OCI-LY1 (cell line): ENCODE data around the gene MELTF.

Experiments used
- EZH2 ChIP-seq: fragments of 200-600 bp; sonication (generic), shearing (Covaris generic); IDR thresholded peaks from 2 replicates; pipeline ENCODE4 v1.8.0; 2017; ENCODE audit warnings: borderline replicate concordance, mixed run types, mild to moderate bottlenecking, antibody characterized with exemption, low read length, moderate library complexity, mixed read lengths
- TF ChIP-seq, protein P1 (sequence below): fragments of 200-600 bp; sonication (generic), shearing (Covaris generic); IDR thresholded peaks from 2 replicates; pipeline ENCODE4 v1.5.1; 2017; ENCODE audit warnings: mild to moderate bottlenecking, antibody characterized with exemption, low read length, moderate library complexity, mixed read lengths

DNA sequence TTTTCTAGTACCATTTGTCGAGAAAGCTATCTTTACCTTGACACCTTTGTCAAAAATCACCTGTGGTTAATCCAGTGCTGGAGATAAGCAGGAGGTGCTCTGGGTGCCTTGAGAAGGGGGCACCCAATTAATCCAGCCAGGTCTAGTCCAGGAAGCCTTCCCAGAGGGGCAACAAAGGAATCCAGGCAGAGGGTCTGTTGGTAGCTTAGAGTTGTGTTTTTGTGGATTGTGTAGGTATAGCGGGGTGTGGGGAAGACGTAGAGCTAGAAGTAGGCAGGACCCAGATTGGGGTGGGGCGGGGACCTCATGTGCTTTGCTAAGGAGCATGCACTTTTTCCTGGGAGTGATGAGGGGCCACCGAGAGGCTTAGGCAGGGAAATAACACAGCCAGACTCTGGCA, 55.0 kb downstream of the MELTF start:
- TF ChIP-seq, protein P1, sequence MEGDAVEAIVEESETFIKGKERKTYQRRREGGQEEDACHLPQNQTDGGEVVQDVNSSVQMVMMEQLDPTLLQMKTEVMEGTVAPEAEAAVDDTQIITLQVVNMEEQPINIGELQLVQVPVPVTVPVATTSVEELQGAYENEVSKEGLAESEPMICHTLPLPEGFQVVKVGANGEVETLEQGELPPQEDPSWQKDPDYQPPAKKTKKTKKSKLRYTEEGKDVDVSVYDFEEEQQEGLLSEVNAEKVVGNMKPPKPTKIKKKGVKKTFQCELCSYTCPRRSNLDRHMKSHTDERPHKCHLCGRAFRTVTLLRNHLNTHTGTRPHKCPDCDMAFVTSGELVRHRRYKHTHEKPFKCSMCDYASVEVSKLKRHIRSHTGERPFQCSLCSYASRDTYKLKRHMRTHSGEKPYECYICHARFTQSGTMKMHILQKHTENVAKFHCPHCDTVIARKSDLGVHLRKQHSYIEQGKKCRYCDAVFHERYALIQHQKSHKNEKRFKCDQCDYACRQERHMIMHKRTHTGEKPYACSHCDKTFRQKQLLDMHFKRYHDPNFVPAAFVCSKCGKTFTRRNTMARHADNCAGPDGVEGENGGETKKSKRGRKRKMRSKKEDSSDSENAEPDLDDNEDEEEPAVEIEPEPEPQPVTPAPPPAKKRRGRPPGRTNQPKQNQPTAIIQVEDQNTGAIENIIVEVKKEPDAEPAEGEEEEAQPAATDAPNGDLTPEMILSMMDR, result no peak
- no peak for TF ChIP-seq EZH2
